AG04450 (cell line): Measurements from ENCODE around the gene CHD6. TPM values are rescaled to one million over a fixed set of nuclear protein-coding genes. Genes with fewer than 3 reads are reported as not detected.

Source experiments
- CTCF ChIA-PET: fragments of 300-600, 350-600 bp; formaldehyde crosslinking; extraction: SDS; loops from one replicate; lab custom pipeline; 2022; ENCODE audit warnings: antibody characterized with exemption, inconsistent platforms; lab: Charles Lee
- POLR2A ChIA-PET: fragments of 350-600 bp; formaldehyde crosslinking; extraction: SDS; loops from one replicate; lab custom pipeline; 2021; ENCODE audit warnings: antibody characterized with exemption, inconsistent platforms; lab: Yijun Ruan, JAX
- DNase-seq: peaks from one replicate; pipeline ENCODE4 v3.0.0-alpha.2; 2011; ENCODE audit warnings: low read depth, low spot score
- H3K27ac ChIP-seq: one replicate; pipeline ENCODE4 v1.5.1; 2012; ENCODE audit warnings: low read depth, low read length, control low read depth
- H3K27me3 ChIP-seq: one replicate; pipeline ENCODE4 v1.6.0; 2012; ENCODE audit warnings: low read length; ENCODE audit not compliant: control insufficient read depth, insufficient read depth
- H3K4me3 ChIP-seq: 2 replicates; pipeline ENCODE4 v1.5.1; 2011; ENCODE audit warnings: mild to moderate bottlenecking, low read depth, low read length, control low read depth
- H3K9me3 ChIP-seq: 2 replicates; pipeline ENCODE4 v1.5.1; 2012; ENCODE audit warnings: low read length; ENCODE audit not compliant: control insufficient read depth, insufficient read depth
- polyA plus RNA-seq: library from polyadenylated mRNA; depleted of rRNA; stranded (reverse); fragments of >200 nt; gene quantifications from 2 replicates; pipeline ENCODE4 v1.2.3, GENCODE V29; 2011
- TF ChIP-seq, protein P1 (sequence below): IDR thresholded peaks from 2 replicates; pipeline ENCODE4 v1.5.1; 2011; ENCODE audit warnings: low read depth, low read length, control low read depth, inconsistent platforms

The CHD6 gene
- polyA plus RNA-seq, 1 experiment = 21.7 TPM

DNA sequence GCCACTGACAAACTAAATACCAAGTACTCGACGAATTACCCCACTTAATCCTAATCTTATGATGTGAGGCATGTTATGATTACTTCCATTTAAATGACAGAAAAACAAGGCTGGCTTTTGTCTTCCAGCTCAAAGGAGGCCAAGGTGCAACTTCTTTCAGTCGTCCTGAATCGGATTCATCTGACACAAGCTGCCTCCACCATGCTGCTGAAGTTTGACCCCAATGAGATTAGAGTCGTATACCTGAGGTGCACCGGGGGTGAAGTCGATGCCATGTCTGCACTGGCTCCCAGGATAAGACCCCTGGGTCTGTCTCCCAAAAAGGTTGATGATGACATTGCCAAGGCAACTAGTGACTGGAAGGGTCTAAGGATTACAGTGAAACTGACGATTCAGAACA is 71.0 kb downstream of the CHD6 start:
- Histone ChIP-seq H3K9me3 (no peaks in the 10 kb centered on the region), H3K27ac (no peak overlapping the region), H3K4me3 (no peak overlapping the region), H3K27me3 (no peaks in the 10 kb centered on the region)
- POLR2A ChIA-PET = no interaction called here
- DNase-seq = no peak
- TF ChIP-seq, protein P1, sequence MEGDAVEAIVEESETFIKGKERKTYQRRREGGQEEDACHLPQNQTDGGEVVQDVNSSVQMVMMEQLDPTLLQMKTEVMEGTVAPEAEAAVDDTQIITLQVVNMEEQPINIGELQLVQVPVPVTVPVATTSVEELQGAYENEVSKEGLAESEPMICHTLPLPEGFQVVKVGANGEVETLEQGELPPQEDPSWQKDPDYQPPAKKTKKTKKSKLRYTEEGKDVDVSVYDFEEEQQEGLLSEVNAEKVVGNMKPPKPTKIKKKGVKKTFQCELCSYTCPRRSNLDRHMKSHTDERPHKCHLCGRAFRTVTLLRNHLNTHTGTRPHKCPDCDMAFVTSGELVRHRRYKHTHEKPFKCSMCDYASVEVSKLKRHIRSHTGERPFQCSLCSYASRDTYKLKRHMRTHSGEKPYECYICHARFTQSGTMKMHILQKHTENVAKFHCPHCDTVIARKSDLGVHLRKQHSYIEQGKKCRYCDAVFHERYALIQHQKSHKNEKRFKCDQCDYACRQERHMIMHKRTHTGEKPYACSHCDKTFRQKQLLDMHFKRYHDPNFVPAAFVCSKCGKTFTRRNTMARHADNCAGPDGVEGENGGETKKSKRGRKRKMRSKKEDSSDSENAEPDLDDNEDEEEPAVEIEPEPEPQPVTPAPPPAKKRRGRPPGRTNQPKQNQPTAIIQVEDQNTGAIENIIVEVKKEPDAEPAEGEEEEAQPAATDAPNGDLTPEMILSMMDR = no peak
- CTCF ChIA-PET = no interaction called here

DNA sequence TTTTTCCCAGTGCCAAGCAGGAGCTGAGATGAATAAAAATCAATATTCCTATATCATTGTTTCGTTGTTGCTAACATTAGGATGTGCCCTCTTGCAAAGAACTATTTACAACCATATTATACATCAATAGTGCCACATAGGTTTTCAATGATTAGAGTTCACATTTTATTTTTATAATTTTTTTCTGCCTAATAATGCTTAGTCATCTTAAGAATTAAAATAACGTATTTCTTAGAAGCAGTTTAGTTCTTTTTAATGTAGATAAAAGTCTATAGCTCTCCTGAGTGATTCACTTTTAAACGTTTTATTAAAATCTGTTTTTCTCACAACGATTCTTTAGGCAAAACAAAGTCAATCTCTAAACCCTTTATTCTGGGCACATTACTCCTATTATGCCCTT is 71.6 kb downstream of the CHD6 start:
- no peak overlapping the region for H3K27ac ChIP-seq
- no peaks in the 10 kb centered on the region for H3K27me3 ChIP-seq
- ChIA-PET POLR2A (no interaction called here), CTCF (no interaction called here)
- H3K9me3 ChIP-seq = no peaks in the 10 kb centered on the region
- no peak overlapping the region for H3K4me3 ChIP-seq
- DNase-seq = no peak
- TF ChIP-seq, protein P1 = no peak

DNA sequence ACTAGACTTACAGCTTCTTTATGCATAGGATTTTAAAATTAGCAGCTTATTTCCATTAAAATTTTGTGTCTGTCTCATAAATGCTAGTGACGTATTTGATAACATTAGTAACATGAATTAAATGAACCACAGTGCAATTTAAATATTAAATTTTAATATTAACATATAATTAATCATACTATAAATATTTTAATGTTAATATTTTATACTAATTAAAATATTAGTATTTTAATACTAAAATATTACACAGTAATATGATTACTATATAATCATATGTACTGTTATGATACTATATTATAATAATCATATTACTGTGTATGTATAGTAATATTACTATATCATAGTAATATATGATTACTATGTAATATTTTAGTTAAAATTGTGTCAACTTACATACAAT is 73.7 kb downstream of the CHD6 start:
- TF ChIP-seq, protein P1 = no peak
- Histone ChIP-seq H3K27ac (no peak overlapping the region), H3K9me3 (no peaks in the 10 kb centered on the region), H3K27me3 (no peaks in the 10 kb centered on the region), H3K4me3 (no peak overlapping the region)
- DNase-seq = no peak
- POLR2A ChIA-PET = no interaction called here
- CTCF ChIA-PET = no interaction called here

DNA sequence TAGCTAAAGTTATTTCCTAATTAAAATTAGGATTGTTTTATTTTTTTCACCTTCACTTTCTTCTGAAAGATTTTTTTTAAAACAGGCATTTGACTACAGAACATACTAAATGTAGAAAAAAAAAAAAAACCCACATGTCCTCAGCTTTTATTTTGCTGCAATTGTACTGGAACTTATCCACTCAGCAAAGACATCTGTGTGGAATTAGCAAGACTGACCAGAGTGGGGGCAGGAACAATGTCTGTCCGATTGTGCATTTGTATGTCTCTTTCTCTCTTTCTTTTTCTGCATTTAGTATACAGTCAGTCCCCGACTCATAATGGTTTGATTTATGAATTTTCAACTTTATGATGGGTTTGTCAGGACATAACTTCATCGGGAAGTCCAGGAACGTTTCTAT is 77.3 kb downstream of the CHD6 start:
- no peak for DNase-seq
- no peaks in the 10 kb centered on the region for H3K27me3 ChIP-seq
- H3K27ac ChIP-seq = no peak overlapping the region
- ChIA-PET CTCF (no interaction called here), POLR2A (no interaction called here)
- no peak overlapping the region for H3K4me3 ChIP-seq
- H3K9me3 ChIP-seq = peaks cover 3% of the 10 kb centered on the region; the same call in 1 of the 2 replicates
- TF ChIP-seq, protein P1 = no peak

DNA sequence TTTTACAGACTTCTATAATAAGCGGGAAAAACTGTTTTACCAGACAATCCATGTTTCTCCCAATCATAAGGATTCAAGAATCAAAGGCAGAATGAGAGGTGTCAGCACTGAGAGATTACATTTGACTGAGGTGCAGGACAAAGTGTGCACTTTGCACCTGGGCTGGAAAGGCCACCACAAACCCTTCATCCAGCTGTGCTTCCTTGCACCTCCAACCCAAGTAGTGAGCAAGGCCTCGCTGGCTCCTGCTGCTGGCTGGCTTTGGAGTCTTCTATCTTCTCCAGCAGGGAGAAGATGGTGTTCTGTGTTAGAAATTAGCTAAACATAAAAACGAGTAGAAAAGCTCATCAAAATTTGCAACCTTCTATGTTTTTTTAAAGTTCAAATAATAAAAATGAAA is 77.7 kb downstream of the CHD6 start:
- ChIA-PET POLR2A (no interaction called here), CTCF (no interaction called here)

More for the DNA sequence above, 77.7 kb downstream of the CHD6 start:
- TF ChIP-seq, protein P1 = no peak
- Histone ChIP-seq H3K27me3 (no peaks in the 10 kb centered on the region), H3K27ac (no peak overlapping the region), H3K9me3 (peaks cover 3% of the 10 kb centered on the region; the same call in 1 of the 2 replicates), H3K4me3 (no peak overlapping the region)
- no peak for DNase-seq
